ENCODE results near the gene RNF212B. TPM values are rescaled to one million over a fixed set of nuclear protein-coding genes. Genes with fewer than 3 reads are reported as not detected.
"Not testable (repeated sequence)": the region's sequence is repeated elsewhere in the genome, so short reads cannot be mapped to it uniquely, and the experiment has no call there.

RNF212B gene
- total RNA-seq, 1 donor from 2014 or later = not detected

DNA sequence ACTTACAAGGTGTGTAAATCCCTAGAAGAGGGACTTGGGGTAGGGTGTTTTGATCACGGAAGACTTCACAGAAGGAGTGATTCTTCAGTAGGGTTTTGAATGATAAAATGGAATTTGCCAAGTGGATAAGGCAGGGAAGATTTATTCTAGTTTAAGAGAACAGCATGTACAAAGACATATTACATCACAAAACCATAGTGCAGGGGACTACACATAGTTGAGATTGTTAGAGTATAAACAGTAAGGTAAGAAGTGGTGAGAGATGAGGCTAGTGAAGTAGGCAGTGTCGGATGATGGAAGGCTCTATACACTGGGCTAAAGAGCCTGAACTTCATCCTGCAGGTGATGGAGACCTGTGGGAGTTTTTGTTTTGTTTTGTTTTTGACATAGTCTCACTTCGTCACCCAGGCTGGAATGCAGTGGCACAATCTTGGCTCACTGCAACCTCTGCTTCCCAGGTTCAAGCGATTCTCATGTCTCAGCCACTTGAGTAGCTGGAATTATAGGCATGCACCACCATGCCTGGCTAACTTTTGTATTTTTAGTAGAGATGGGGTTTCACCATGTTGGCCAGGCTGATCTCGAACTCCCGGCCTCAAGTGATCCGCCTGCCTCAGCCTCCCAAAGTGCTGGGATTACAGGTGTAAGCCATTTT, 3.5 kb downstream of the RNF212B start:
- DNase-seq; ATAC-seq (ENCODE audit: poor library complexity); intact Hi-C loops (cut with DNase I): not testable (repeated sequence)

DNA sequence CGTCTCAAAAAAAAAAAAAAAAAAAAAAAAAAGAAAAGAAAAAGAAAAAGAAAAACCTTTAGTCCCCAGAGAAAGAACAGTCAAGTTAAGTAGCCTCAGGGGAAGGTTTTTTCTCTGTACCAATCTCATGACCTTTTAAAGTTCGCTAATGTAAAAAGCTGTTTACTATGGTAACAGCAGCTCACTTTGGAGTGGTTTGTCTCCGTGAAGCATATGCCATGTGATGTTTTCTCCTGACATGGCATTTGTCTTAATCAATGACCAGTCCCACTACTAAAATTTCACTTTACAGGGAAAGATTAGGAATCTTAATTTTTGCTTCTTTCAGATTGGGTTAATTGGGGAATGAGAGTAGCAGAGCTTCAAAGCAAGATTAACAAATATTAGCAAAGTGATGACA, 4.3 kb downstream of the RNF212B start:
- intact Hi-C loops (cut with DNase I) = no loop called here
- ATAC-seq (ENCODE audit: poor library complexity) (no peak), DNase-seq (no peak)

DNA sequence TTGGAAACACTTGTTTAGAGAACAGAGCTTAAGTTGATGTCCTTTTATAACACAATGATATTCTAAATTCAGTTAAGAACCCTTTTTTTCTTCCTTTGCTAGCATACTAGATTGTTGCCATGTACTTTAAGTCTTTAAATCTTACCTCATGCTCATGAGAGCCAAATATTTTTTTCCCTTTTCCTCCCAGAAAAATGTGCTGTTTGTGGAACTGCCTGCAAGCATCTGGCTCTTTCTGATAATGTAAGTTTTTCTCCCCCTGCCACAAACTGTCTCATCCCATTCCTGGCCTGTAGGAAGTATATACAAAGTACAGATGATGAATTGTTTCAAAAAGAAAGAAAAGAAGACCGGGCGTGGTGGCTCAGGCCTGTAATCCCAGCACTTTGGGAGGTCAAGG, 5.3 kb downstream of the RNF212B start:
- DNase-seq = no peak
- no peak for ATAC-seq (ENCODE audit: poor library complexity)
- intact Hi-C loops (cut with DNase I) = no loop called here

DNA sequence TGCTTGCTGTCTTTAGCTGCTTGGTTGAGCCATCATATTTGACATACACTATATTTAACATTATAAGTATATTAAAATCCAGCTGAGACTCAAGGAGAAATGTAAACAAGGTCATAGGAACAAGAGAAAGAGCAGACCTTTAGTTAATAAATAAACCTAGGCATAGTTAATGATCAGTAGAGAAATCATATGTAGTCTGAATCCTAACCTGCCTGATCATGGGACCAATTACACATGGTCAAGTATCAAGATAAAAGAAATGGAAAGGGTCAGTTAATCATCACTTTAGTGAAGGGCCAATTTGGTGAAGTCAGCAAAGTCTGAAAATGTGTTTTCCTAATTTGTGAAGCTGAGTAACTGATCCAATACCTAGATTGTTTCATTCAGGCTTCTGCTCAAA, 7.5 kb downstream of the RNF212B start:
- no peak for DNase-seq
- intact Hi-C loops (cut with DNase I) = no loop called here
- no peak for ATAC-seq (ENCODE audit: poor library complexity)

DNA sequence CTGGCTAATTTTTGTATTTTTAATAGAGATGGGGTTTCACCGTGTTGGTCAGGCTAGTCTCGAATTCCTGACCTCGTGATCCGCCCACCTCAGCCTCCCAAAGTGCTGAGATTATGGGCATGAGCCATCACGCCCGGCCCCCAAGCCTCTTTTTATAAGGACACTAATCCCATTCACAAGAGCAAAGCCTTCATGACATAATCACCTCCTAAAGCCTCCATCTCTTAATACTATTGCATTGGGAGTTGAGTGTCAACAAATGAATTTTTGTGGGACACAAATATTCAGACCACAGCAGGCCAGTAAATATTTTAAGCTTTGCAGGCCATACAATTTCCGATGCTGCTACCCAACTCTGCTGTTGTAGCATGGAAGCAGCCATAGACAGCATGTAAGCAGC, 10.9 kb downstream of the RNF212B start:
- ATAC-seq (ENCODE audit: poor library complexity) = no peak
- no peak for DNase-seq
- intact Hi-C loops (cut with DNase I) = no loop called here

DNA sequence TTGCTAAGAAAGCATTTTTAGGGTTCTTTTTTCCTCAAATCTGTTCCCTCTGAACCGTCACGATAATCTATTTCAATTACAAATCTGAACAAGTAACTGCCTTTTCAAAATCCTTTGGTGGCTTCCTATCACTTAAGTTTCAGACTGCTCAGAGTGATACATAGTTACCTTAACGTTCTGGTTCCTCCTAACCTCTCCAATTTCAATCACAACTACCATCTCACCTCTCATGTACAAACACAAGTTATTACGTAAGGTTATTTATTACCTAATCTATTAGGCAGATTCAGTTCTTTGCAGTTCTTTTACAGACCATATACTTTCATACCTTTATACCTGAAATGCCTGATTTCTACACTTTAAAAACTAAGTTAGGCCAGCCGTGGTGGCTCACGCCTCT, 12.1 kb downstream of the RNF212B start:
- DNase-seq = no peak
- intact Hi-C loops (cut with DNase I) = no loop called here
- ATAC-seq (ENCODE audit: poor library complexity) = no peak

DNA sequence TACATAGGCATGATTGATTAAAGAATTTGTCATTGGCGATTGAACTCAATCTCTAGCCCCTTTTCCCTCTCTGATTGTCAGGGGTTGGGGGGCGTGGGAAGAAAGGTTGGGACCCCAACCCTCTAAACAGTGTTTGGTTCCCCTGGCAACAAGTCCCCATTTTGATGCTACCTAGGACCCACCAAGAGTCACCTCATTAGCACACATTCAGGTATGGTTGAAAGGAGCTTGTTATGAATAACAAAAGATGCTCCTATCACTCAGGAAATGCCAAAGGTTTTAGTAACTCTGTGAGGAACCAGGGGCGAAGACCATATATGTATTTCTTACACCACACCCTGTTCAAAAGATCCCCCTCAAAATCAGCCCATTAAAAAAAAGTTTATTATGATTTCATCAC, 14.3 kb downstream of the RNF212B start:
- no peak for ATAC-seq (ENCODE audit: poor library complexity)
- no peak for DNase-seq
- intact Hi-C loops (cut with DNase I) = no loop called here

DNA sequence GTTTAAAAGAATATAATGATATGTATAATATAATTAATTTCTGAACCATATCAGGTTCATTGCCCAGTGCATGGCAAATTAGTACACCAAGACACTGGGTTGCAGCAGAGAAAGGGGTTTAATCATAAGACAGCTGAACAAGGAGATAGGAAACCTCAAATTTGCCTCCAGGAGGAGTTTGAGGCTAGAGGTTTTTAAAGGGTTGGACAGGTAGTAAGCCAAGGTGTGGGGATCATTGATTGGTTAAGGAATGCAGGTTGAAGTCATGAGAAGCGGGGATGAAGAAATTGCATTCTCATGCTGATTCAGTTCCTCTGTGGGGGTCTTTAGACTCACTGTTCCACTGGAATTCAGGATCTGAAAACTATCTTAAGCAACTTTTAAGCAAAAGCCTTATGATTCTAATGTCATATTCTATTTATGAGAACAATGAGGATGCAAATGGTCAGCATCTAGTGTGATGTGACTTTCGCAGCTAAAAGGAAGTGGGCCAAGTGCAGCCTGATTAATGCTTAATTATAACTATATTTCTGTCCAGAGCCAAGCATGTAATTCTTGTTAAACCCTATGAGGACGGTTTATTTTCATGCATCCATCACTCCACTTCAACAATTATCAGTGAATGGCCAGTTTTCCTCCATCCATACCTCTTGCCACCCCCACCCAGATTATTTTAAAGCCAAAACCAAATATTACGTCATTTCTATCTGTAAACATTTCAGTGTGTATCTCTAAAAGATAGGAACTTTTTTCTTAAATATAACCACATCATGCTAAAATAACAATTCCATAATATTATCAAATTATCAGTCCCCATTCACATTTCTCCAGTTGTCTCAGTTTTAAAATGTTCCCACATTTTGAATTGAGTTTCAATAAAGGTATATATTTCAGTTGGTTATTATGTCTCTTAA, 14.9 kb downstream of the RNF212B start:
- no peak for DNase-seq
- intact Hi-C loops (cut with DNase I) = no loop called here
- ATAC-seq (ENCODE audit: poor library complexity) = no peak

DNA sequence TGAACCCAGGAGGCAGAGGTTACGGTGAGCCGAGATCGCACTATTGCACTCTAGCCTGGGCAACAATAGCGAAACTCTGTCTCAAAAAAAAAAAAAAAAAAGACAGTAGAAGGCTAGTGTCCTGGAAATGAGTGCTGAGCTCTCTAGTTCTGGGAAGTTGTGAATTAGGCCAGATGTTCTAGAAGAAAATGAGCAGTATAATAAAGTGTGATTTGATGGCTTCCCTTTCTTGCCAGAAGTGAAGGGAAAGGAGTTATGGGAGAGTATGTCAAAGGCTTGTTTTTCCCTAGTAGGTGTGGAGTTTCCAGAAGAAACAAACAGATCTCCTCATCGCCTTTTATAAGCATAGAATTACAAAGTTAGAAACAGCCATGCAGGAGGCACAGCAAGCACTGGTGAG, 20.5 kb downstream of the RNF212B start:
- intact Hi-C loops (cut with DNase I) = no loop called here
- no peak for DNase-seq
- no peak for ATAC-seq (ENCODE audit: poor library complexity)

DNA sequence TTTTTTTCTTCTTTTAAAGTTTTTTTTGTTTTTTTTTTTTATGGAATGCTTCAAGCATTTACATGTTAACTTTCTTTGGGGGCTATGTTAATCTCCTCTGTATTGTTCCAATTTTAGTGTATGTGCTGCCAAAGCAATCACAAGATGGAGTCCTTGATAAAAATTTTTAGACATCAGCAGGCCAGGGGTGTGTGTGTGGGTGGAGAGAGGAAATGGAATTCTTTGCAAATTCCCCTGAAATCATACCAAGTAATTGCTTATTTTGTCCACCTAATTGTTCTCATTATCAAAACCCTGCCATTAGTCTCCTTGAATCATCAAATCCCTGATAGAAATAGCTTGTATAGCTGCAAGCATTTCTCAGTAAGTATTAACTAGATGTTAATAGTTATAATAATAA, 21.7 kb downstream of the RNF212B start:
- intact Hi-C loops (cut with DNase I) = no loop called here
- no peak for ATAC-seq (ENCODE audit: poor library complexity)
- DNase-seq = no peak

DNA sequence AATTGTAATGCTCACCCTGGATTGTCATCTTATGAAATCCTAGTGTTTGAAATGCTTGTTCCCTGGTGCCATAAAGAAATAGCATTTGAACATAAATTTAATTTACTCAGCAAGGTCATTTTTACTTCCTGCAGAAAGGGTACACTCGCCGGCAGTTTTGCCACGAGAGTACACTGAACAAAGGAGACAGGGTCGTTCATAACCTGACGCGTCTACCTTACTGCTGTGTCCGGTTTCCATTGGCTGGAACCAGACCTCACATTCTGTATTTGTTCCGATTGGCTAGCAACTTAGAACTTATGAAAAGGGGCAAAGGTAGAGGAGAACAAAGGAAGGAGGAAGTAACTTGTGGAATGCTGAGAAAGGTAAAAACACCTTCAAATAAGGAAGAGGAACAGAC, 23.1 kb downstream of the RNF212B start:
- ATAC-seq (ENCODE audit: poor library complexity); DNase-seq: not testable (repeated sequence)
- intact Hi-C loops (cut with DNase I) = loop anchor here (10.0 kb wide), 2 partner anchors 114 to 304 kb away; partner anchors contain the start of genes AP1G2, CMTM5 and IL25

DNA sequence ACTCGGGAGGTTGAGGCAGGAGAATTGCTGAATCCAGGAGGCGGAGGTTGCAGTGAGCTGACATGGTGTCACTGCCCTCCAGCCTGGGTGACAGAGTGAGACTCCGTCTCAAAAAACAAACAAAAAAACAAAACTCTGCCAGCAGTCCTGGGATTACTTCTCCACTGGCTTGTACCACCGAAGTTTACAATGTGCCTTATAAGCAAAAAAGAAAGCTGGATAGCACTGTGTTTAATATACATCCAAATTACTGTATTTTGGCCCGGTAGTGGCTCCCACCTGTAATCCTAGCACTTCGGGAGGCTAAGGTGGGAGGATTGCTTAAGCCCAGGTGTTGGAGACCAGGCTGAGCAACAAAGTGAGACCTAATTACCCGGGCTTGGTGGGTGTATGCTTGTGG, 31.5 kb downstream of the RNF212B start:
- no peak for ATAC-seq (ENCODE audit: poor library complexity)
- intact Hi-C loops (cut with DNase I) = loop anchor here (10.0 kb wide), 2 partner anchors 106 to 296 kb away; partner anchors contain the start of genes AP1G2, CMTM5 and IL25
- DNase-seq = no peak

DNA sequence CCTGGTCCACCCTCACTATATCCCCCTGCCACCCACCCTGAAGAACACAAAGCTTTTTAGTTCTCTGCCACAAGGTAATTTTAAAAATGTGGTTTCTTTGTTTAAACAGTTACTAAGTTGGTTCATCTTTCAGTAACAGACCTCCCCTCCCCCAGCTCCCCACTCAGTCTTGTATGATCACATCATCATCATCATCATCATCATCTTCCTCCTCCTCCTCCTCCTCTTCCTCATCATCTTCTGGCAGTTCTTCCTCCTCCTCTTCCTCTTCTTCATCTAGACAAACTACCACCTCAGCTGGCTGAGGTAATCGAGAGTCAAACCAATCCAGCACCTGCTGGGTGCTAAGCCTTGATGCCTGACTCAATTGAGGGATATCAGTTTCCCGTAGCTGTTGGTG, 37.7 kb downstream of the RNF212B start:
- intact Hi-C loops (cut with DNase I) = no loop called here
- no peak for ATAC-seq (ENCODE audit: poor library complexity)

DNA sequence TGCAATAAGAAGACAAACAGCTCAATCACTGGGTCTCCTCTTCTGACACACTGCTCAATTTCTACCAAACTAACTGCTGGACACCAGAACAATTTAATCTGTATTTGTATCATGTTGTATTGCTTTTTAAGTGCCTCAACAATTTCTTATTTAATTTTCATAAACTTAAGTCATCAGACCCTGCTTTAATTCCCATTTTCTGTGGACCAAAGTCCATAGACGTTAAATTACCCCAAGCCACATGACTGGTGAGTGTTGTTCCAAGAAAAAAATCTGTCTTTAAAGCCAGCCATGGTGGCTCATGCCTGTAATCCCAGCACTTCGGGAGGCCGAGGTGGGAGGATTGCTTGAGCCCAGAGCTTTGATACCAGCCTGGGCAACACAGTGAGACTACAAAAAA, 39.5 kb downstream of the RNF212B start:
- intact Hi-C loops (cut with DNase I) = no loop called here
- ATAC-seq (ENCODE audit: poor library complexity) (no peak), DNase-seq (no peak)

More for the DNA sequence above, 37.7 kb downstream of the RNF212B start:
- no peak for DNase-seq

DNA sequence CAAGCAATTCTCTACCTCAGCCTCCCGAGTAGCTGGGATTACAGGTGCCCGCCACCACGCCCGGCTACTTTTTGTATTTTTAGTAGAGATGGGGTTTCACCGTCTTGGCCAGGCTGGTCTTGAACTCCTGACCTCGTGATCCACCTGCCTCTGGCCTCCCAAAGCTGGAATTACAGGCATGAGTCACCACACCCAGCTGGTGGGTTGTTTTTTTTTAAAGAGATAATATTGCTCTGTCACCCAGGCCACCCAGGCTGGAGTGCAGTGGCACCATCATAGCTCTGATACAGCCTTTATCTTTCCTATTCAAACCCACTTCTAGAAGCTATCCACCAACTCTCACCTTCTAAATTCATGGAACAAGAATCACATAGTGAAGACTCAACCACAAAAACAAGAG, 40.2 kb downstream of the RNF212B start:
- intact Hi-C loops (cut with DNase I); DNase-seq; ATAC-seq (ENCODE audit: poor library complexity): not testable (repeated sequence)

DNA sequence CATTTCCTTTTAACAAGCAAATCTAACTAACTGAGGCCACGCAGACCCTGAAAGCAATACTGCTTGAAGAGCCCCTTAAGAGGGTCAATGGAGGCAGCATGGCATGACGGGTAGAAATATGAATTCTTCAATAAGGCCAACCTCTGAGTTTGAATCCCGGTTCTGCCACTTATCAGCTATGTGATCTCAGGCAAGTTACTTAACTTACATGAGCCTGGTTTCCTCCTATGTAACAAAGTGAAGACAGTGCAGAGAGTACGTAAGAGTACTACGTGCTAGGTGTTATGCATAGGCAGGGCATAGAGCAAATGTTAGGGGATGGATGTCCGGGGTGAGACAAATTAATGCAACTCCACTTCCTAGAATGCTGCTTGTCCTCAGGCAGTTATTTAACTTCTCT, 43.5 kb downstream of the RNF212B start:
- ATAC-seq (ENCODE audit: poor library complexity) (no peak), DNase-seq (no peak)
- intact Hi-C loops (cut with DNase I) = no loop called here

DNA sequence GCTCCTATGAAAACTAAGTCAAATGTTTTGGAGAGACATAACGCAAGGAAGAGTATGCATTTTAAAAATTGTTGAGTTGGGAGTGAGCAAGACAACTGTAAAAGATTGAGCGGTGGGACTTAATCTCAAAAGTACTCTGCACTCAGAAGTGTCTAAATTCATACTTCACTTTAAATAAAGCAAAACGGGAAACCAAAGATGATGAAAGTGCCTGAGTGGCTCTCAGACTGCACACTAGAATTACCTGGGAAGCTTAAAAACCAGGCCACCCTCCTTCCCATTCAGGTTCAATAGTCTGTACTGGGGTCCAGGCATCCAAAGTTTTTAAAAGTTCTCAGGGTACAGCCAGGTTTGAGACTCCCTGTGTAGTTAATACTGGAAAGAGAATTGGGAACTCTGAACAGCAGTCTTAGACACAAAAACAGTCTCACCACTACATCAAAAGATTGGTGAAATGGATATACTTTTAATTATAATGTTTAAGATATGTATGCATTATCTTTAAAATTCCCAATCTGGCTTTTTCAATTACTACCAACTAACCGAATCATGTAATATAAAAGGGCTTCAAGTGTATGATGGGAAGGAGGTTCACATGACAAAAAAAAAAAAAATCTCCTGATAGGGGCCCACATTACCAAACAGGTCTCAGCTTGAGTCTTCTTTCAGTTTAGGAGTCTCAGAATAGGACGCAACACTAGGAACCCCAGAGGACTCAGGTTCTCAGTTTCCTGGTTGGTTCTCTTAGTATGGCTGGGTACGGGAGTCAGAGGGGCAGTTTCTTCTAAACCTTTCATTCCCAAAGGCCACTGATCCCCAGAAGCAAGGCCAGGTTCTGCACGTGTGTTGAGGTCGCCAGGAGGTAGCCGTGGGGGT, 47.2 kb downstream of the RNF212B start:
- intact Hi-C loops (cut with DNase I) = no loop called here
- DNase-seq (no peak), ATAC-seq (ENCODE audit: poor library complexity) (peak; percentile 14)

DNA sequence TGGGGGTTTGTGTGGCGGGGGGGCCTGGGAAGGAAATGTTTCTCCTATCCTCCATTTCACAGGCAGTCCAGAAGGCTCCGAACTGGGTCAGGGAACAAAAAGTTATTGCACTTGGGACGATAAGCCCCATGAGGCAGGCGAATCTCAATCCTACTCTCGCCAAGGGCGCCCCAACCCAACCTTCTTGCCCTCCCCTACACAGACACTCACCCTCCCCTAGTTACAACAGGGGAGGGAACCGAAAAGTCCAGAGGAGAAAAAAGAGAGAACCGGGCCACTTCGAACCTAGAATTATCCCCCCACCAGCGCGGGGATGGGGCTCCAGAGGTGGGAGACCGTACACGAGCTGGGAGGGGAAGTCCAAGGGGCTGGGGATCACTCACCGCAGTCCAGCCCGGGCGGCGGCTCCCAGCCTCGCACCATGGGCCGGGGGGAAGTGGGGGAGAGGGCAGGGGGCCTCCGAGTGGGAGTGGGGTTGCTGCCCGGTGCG, 47.8 kb downstream of the RNF212B start:
- ATAC-seq (ENCODE audit: poor library complexity) = peak; percentile 49
- intact Hi-C loops (cut with DNase I) = no loop called here
- DNase-seq = no peak
